G401.6 (cell line): ENCODE measurements around the gene NOX4.
"Not testable (repeated sequence)": the region's sequence is repeated elsewhere in the genome, so short reads cannot be mapped to it uniquely, and the experiment has no call there.

Experiments used
- FAIRE-seq: peaks from 2 replicates; lab custom pipeline; 2012; peaks lifted over from hg19 to GRCh38; lab: Jason Lieb, UNC

The NOX4 gene

GRCh38 chr11:89457190-89457589, 34.0 kb downstream of the NOX4 start:
- no peak for FAIRE-seq

GRCh38 chr11:89456681-89457080, 34.5 kb downstream of the NOX4 start:
- no peak for FAIRE-seq

GRCh38 chr11:89452780-89453179, 38.4 kb downstream of the NOX4 start:
- no peak for FAIRE-seq

GRCh38 chr11:89447845-89448244, 43.3 kb downstream of the NOX4 start:
- FAIRE-seq, result no peak

GRCh38 chr11:89443361-89444322, 47.5 kb downstream of the NOX4 start:
- FAIRE-seq, result no peak

- no peak for FAIRE-seq
Observed at GRCh38 chr11:89442801-89443200, 48.4 kb downstream of the NOX4 start.

GRCh38 chr11:89441606-89442005, 49.6 kb downstream of the NOX4 start:
- FAIRE-seq, result no peak

GRCh38 chr11:89437317-89437716, 53.9 kb downstream of the NOX4 start:
- no peak for FAIRE-seq

GRCh38 chr11:89436071-89436470, 55.1 kb downstream of the NOX4 start:
- no peak for FAIRE-seq

GRCh38 chr11:89433278-89433677, 57.9 kb downstream of the NOX4 start:
- no peak for FAIRE-seq

GRCh38 chr11:89432182-89432581, 59.0 kb downstream of the NOX4 start:
- FAIRE-seq, result not testable (repeated sequence)

GRCh38 chr11:89426501-89426900, 64.7 kb downstream of the NOX4 start:
- not testable (repeated sequence) for FAIRE-seq

GRCh38 chr11:89421718-89422117, 69.5 kb downstream of the NOX4 start:
- FAIRE-seq, result no peak

- no peak for FAIRE-seq
Observed at GRCh38 chr11:89420981-89421380, 70.2 kb downstream of the NOX4 start.

- no peak for FAIRE-seq
Observed at GRCh38 chr11:89416961-89417360, 74.2 kb downstream of the NOX4 start.

- FAIRE-seq, result not testable (repeated sequence)
Observed at GRCh38 chr11:89411112-89411511, 80.1 kb downstream of the NOX4 start.

- FAIRE-seq, result not testable (repeated sequence)
Observed at GRCh38 chr11:89410666-89411065, 80.5 kb downstream of the NOX4 start.

- not testable (repeated sequence) for FAIRE-seq
Observed at GRCh38 chr11:89408441-89408840, 82.7 kb downstream of the NOX4 start.

GRCh38 chr11:89405629-89406028, 85.5 kb downstream of the NOX4 start:
- FAIRE-seq, result peak; percentile 13

- FAIRE-seq, result not testable (repeated sequence)
Observed at GRCh38 chr11:89391654-89392053, 99.5 kb downstream of the NOX4 start.

GRCh38 chr11:89387501-89387900, 103.7 kb downstream of the NOX4 start:
- not testable (repeated sequence) for FAIRE-seq

GRCh38 chr11:89382986-89383385, 108.2 kb downstream of the NOX4 start:
- FAIRE-seq, result not testable (repeated sequence)

GRCh38 chr11:89381094-89381493, 110.1 kb downstream of the NOX4 start:
- no peak for FAIRE-seq
